AG04450 (cell line): Measurements from ENCODE around the gene TMEM218. TPM values are rescaled to one million over a fixed set of nuclear protein-coding genes. Genes with fewer than 3 reads are reported as not detected.
"Not testable (repeated sequence)": the region's sequence is repeated elsewhere in the genome, so short reads cannot be mapped to it uniquely, and the experiment has no call there.

ENCODE experiments used
- CTCF ChIA-PET: fragments of 300-600, 350-600 bp; formaldehyde crosslinking; extraction: SDS; loops from one replicate; lab custom pipeline; 2022; ENCODE audit warnings: antibody characterized with exemption, inconsistent platforms; lab: Charles Lee
- POLR2A ChIA-PET: fragments of 350-600 bp; formaldehyde crosslinking; extraction: SDS; loops from one replicate; lab custom pipeline; 2021; ENCODE audit warnings: antibody characterized with exemption, inconsistent platforms; lab: Yijun Ruan, JAX
- DNase-seq: peaks from one replicate; pipeline ENCODE4 v3.0.0-alpha.2; 2011; ENCODE audit warnings: low read depth, low spot score
- H3K27ac ChIP-seq: one replicate; pipeline ENCODE4 v1.5.1; 2012; ENCODE audit warnings: low read depth, low read length, control low read depth
- H3K27me3 ChIP-seq: one replicate; pipeline ENCODE4 v1.6.0; 2012; ENCODE audit warnings: low read length; ENCODE audit not compliant: control insufficient read depth, insufficient read depth
- H3K4me3 ChIP-seq: 2 replicates; pipeline ENCODE4 v1.5.1; 2011; ENCODE audit warnings: mild to moderate bottlenecking, low read depth, low read length, control low read depth
- H3K9me3 ChIP-seq: 2 replicates; pipeline ENCODE4 v1.5.1; 2012; ENCODE audit warnings: low read length; ENCODE audit not compliant: control insufficient read depth, insufficient read depth
- CTCF ChIP-seq: IDR thresholded peaks from 2 replicates; pipeline ENCODE4 v1.5.1; 2011; ENCODE audit warnings: low read depth, low read length, control low read depth, inconsistent platforms
- polyA plus RNA-seq: library from polyadenylated mRNA; depleted of rRNA; stranded (reverse); fragments of >200 nt; gene quantifications from 2 replicates; pipeline ENCODE4 v1.2.3, GENCODE V29; 2011

TMEM218 gene
- polyA plus RNA-seq, 1 experiment, result 29.9 TPM

GRCh38 chr11:125062218-125062930, 49.1 kb downstream of the TMEM218 start:
- TF ChIP-seq CTCF, result no peak
- ChIA-PET CTCF (interaction anchor here (0.9 to 1.0 kb wide), 2 partner anchors 29 to 286 kb away, joined by 3 to 4 read pairs; no protein-coding TSS in a partner anchor), POLR2A (interaction anchor here (0.6 kb wide), 1 partner anchor 201 kb away, joined by 7 read pairs; no protein-coding TSS in a partner anchor)
- DNase-seq, result no peak
- H3K9me3 ChIP-seq, result no peaks in the 10 kb centered on the region
- peak overlapping the region; percentile 81 for H3K4me3 ChIP-seq
- no peaks in the 10 kb centered on the region for H3K27me3 ChIP-seq
- peak overlapping the region; percentile 11 for H3K27ac ChIP-seq

DNA sequence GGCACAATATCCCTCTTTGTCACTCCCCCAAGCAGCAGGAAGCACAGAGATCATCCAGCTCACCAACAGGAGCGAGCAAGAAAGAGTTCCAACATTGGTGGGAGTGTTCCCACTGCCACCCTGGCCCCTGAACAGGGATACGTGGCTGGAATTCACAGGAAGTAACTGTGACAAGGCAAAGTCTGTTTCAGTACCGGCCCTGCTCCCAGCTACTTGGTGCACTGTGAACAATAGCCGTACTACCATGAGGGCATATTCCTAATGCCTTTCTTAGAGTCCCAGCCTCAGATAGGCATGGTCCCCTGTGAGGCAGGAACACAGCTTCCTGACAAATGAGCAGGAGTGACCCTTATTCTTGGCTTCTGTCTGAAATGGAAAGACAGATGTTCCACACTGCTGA, 50.1 kb downstream of the TMEM218 start:
- CTCF ChIA-PET, result interaction anchor here (0.9 to 1.2 kb wide), 3 partner anchors 9 to 196 kb away, joined by 3 to 4 read pairs (median 3); no protein-coding TSS in a partner anchor
- H3K27me3 ChIP-seq, result no peaks in the 10 kb centered on the region
- TF ChIP-seq CTCF, result no peak
- no peak overlapping the region for H3K27ac ChIP-seq
- no peak overlapping the region for H3K4me3 ChIP-seq
- no peaks in the 10 kb centered on the region for H3K9me3 ChIP-seq
- no peak for DNase-seq
- POLR2A ChIA-PET, result no interaction called here

- Histone ChIP-seq H3K9me3 (no peaks in the 10 kb centered on the region), H3K27ac (no peak overlapping the region), H3K4me3 (no peak overlapping the region), H3K27me3 (no peaks in the 10 kb centered on the region)
- no peak for DNase-seq
- no peak for TF ChIP-seq CTCF
- ChIA-PET POLR2A (no interaction called here), CTCF (interaction anchor here (0.6 kb wide), 1 partner anchor 230 kb away, joined by 5 read pairs; no protein-coding TSS in a partner anchor)
Measured at GRCh38 chr11:125057693-125058016, 53.8 kb downstream of the TMEM218 start.

DNA sequence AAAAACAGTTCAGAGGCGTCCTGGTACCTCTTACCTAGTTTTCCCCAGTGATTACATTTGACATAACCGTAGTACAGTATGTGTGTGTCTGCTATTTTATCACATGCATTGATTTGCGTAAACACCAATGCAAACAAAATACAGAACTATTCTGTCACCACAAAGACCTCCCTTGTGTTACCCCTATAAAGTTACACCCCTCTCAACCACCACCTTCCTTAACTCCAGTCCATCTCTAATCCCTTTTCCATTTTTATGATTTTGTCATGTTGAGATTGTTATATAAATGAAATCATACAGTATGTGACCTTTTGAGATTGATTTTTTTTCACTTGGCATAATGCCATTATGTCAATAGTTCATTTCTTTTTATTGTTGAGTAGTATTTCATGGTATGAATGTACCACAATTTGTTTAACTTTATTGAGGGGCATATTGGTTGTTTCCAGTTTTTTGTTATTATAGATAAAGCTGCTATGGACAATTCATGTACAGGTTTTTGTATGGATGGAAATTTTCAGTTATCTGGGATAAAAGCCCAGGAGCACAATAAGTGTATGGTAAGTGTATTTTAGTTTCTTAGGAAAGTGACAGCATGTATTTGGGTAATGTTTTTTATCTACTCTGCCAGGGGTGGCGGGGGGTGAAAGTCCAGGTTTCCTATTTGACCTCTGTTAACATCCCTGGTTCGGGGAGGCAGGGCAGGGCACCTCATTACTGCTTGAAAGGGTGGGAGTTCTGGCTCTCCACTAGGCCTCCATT, 54.3 kb downstream of the TMEM218 start:
- no peak for TF ChIP-seq CTCF
- CTCF ChIA-PET, result no interaction called here
- Histone ChIP-seq H3K27ac (no peak overlapping the region), H3K4me3 (no peak overlapping the region), H3K9me3 (no peaks in the 10 kb centered on the region), H3K27me3 (no peaks in the 10 kb centered on the region)
- no peak for DNase-seq
- POLR2A ChIA-PET, result no interaction called here

GRCh38 chr11:125056111-125056510, 55.3 kb downstream of the TMEM218 start:
- CTCF ChIA-PET, H3K27ac ChIP-seq, POLR2A ChIA-PET, H3K27me3 ChIP-seq, H3K9me3 ChIP-seq, DNase-seq, H3K4me3 ChIP-seq: not testable (repeated sequence)
